Upper lobe of left lung (tissue), 6 donors: ENCODE data around the gene AMIGO1. TPM values are rescaled to one million over a fixed set of nuclear protein-coding genes. Genes with fewer than 3 reads are reported as not detected.
A peak's percentile ranks its signal among the peaks of the same experiment; 100 is the strongest.

Experiments used
- ATAC-seq, 2 donors: fragments of 200-7000 bp; cut with Tn5 transposase; one replicate each; pipeline ENCODE4 v1.9.1; 2022; ENCODE audit warnings: mild to moderate bottlenecking in 2 of 2, moderate library complexity in 2 of 2; ENCODE audit not compliant: low FRiP score in 2 of 2
- DNase-seq, 2 donors: peaks; one replicate each; pipeline ENCODE4 v3.0.0-alpha.2; 2019 to 2020
- H3K27ac ChIP-seq, 4 donors: fragments of 200-600 bp; sonication (generic); one replicate each; pipeline ENCODE4 v1.5.1; 2016 to 2019
- H3K27me3 ChIP-seq, 4 donors: fragments of 200-600 bp; sonication (generic); one replicate each; pipeline ENCODE4 v1.5.1; 2017 to 2019
- H3K36me3 ChIP-seq, 4 donors: fragments of 200-600 bp; sonication (generic); one replicate each; pipeline ENCODE4 v1.5.1; 2016 to 2019
- H3K4me1 ChIP-seq, 4 donors: fragments of 200-600 bp; sonication (generic); one replicate each; pipeline ENCODE4 v1.5.1; 2018 to 2019
- H3K4me3 ChIP-seq, 4 donors: fragments of 200-600 bp; sonication (generic); one replicate each; pipeline ENCODE4 v1.5.1; 2017 to 2019; ENCODE audit warnings: mild to moderate bottlenecking in 2 of 4, moderate library complexity in 1 of 4
- H3K9me3 ChIP-seq, 4 donors: fragments of 200-600 bp; sonication (generic); one replicate each; pipeline ENCODE4 v1.5.1; 2018 to 2019
- CTCF ChIP-seq, 6 experiments: fragments of 450-650 bp in 4 of 6; fragments of 200-600 bp in 2 of 6; sonication (generic) in 2 of 6; IDR thresholded peaks; one replicate each; pipeline ENCODE4 v1.5.1; 2016 to 2019; ENCODE audit warnings: antibody characterized with exemption in 6 of 6
- EP300 ChIP-seq, 4 donors: sonication (generic); formaldehyde crosslinking; IDR thresholded peaks; one replicate each; pipeline ENCODE4 v1.5.1; 2017; ENCODE audit warnings: antibody characterized with exemption in 4 of 4, control low read depth in 2 of 4
- POLR2A ChIP-seq, 4 donors: fragments of 450-650 bp; IDR thresholded peaks; one replicate each; pipeline ENCODE4 v1.5.1; 2016 to 2017; ENCODE audit warnings: antibody characterized with exemption in 4 of 4, mild to moderate bottlenecking in 2 of 4
- POLR2AphosphoS5 ChIP-seq, 2 donors: sonication (generic); formaldehyde crosslinking; IDR thresholded peaks; one replicate each; pipeline ENCODE4 v1.5.1; 2017; ENCODE audit warnings: antibody characterized with exemption in 2 of 2
- WGBS, 2 donors: methylation state at CpG; one replicate each; pipeline ENCODE4 v1.1.5; 2017 to 2018; 5-methylcytosine and 5-hydroxymethylcytosine counted together
- total RNA-seq, 6 donors: library from RNA; depleted of rRNA in 4 of 6; stranded (reverse); fragments of >200 nt in 4 of 6; gene quantifications; one replicate each; pipeline versions ENCODE4 v1.1.0 to v1.2.1, GENCODE V29; 2016 to 2021
- donor health status: DM: no; HTN: no; CAD: no; lungs with moderate emphysema.
- donor health status: DM: no; HTN: yes; CAD: no; lungs with severe emphysema.

Gene AMIGO1
- total RNA-seq, 6 donors from 2014 or later = 1.0 to 11.8 (median 8.3) TPM

DNA sequence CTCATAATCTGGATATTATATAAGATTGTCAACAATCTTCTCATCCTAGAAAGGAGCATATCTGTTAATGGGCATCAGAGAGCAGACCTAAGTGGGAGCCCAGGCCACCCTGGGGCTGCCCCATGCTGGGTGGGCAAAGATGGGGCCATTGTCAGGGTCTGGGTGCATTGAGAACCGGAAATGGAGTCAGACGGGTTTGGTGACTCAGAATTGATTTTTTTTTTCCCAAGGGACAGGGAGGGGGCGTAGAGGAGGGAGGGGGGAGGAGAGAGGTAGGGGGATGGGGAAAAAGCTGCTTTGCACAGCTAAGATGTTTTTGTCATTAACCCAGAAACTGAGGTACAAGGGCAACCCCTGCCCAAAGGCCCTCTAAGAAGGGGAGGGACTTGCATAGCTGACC, 24.5 kb downstream of the AMIGO1 start:
- WGBS, 2 donors = 38 to 50% methylated on average over 1 to 3 of the region's 3 CpGs
- H3K9me3 ChIP-seq = no peaks in the 10 kb centered on the region
- TF ChIP-seq CTCF (IDR thresholded peaks at IDR 0.05) = no peak
- TF ChIP-seq POLR2A (IDR thresholded peaks at IDR 0.05) = no peak
- TF ChIP-seq EP300 (IDR thresholded peaks at IDR 0.05) = no peak
- no peak for TF ChIP-seq POLR2AphosphoS5 (IDR thresholded peaks at IDR 0.05)
- H3K27ac ChIP-seq = no peak overlapping the region
- H3K36me3 ChIP-seq = peaks cover 0 to 18% (median 6%) of the 10 kb centered on the region in 4 donors
- no peaks in the 10 kb centered on the region for H3K27me3 ChIP-seq
- DNase-seq (no peak), ATAC-seq (no peak)
- H3K4me3 ChIP-seq = peak overlapping the region in 1 of 4 donors; percentile 81
- peaks cover 17 to 20% (median 19%) of the 10 kb centered on the region in 4 donors for H3K4me1 ChIP-seq

DNA sequence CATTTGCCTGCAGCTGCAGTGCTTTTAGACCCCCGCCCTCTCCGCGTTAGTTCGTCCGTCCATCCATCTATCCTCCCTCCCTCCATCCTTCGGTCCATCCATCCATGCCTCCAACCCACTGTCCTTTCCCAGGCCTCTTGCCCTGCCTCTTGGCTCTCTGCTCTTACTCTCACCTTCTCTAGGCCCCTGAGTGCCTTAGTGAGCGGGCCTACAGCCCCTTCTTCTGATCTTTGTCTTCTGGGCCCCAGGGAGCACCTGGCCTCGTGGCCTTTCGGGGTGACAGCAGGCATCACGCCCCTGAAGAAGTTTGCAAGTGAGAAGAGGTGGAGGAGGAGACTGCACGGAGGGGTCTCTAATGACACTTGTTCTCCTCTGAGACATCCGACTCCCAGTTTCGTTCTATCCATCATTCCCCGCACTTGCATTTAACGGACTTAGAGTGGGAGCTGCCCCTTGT, 25.0 kb downstream of the AMIGO1 start:
- Histone ChIP-seq H3K9me3 (no peaks in the 10 kb centered on the region), H3K27me3 (no peaks in the 10 kb centered on the region), H3K36me3 (peaks cover 0 to 15% (median 6%) of the 10 kb centered on the region in 4 donors), H3K4me3 (peak overlapping the region; percentile 63 to 81 (median 72)), H3K4me1 (peaks cover 17 to 20% (median 19%) of the 10 kb centered on the region in 4 donors), H3K27ac (peak overlapping the region in 3 of 4 donors; percentile 93 to 97 (median 96))
- DNase-seq = no peak
- ATAC-seq = no peak
- WGBS, 2 donors = 35 to 39% methylated on average over 15 of the region's 15 CpGs
- TF ChIP-seq EP300 (IDR thresholded peaks at IDR 0.05) (no peak), POLR2A (IDR thresholded peaks at IDR 0.05) (no peak), POLR2AphosphoS5 (IDR thresholded peaks at IDR 0.05) (no peak), CTCF (IDR thresholded peaks at IDR 0.05) (no peak)

DNA sequence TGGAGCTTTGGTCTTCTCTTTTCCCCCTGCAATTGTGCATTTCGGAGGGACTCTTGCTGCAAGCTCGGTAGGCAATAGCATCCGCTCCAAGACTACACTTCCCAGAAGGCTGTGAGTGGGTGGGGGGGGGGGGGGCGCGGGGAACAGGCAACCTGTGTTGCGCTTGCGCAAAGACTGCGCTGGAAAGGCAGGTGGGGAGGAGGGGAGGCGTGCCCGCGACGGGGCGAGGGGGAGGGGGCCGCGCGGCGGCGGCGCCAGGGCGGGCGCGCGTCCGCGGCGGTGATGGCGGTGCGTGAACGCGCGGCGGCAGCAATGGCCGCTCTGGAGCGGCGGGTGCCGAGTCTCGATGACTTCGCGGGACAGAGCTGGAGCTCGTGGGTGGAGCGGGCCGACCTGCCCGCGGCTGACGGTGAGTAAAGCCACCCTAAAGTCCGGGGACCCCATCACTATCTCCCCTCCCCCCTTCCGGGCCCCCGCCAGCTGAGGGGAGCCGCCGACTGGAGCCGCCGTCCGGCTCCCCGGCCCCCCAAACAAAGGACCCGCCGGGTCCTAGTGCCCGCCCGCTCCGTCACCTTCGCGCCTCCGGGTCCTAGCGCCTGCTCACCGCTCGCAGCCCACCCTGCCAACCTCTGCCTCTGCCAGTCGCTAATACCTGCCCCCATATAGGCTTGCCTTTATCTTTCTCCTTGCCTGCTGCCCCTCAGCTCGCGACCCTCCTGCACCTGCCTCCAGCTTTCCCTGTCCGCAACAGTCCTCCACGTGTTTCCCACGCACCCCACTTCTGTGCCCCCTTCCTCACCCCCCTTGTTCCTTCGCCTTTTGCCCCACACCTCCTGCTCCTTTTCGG, 25.6 kb downstream of the AMIGO1 start, which contains the start of gene ATXN7L2:
Gene ATXN7L2, plus strand, starts transcription at position 234 of the 847 bp plus-strand sequence. Its CDS starts 49 bp downstream, at position 283.
- H3K36me3 ChIP-seq = peaks cover 0 to 9% (median 3%) of the 10 kb centered on the region in 4 donors
- H3K27me3 ChIP-seq = no peaks in the 10 kb centered on the region
- 1 to 2% methylated on average over 17 to 22 of the region's 73 CpGs for WGBS, 2 donors
- H3K27ac ChIP-seq = peak within 1 kb of the TSS; percentile 93 to 97 (median 96)
- DNase-seq (peak; percentile 91 to 98), ATAC-seq (peak; percentile 88 to 98)
- H3K4me3 ChIP-seq = peak within 1 kb of the TSS; percentile 63 to 81 (median 72)
- H3K4me1 ChIP-seq = peaks cover 17 to 20% (median 19%) of the 10 kb centered on the region in 4 donors
- TF ChIP-seq EP300 (IDR thresholded peaks at IDR 0.05) (no peak), POLR2A (IDR thresholded peaks at IDR 0.05) (peak in 3 of 4 donors; percentile 24 to 77 (median 64)), CTCF (IDR thresholded peaks at IDR 0.05) (peak in 2 of 6 experiments; percentile 13 to 17), POLR2AphosphoS5 (IDR thresholded peaks at IDR 0.05) (peak; percentile 42 to 48)
- no peaks in the 10 kb centered on the region for H3K9me3 ChIP-seq

DNA sequence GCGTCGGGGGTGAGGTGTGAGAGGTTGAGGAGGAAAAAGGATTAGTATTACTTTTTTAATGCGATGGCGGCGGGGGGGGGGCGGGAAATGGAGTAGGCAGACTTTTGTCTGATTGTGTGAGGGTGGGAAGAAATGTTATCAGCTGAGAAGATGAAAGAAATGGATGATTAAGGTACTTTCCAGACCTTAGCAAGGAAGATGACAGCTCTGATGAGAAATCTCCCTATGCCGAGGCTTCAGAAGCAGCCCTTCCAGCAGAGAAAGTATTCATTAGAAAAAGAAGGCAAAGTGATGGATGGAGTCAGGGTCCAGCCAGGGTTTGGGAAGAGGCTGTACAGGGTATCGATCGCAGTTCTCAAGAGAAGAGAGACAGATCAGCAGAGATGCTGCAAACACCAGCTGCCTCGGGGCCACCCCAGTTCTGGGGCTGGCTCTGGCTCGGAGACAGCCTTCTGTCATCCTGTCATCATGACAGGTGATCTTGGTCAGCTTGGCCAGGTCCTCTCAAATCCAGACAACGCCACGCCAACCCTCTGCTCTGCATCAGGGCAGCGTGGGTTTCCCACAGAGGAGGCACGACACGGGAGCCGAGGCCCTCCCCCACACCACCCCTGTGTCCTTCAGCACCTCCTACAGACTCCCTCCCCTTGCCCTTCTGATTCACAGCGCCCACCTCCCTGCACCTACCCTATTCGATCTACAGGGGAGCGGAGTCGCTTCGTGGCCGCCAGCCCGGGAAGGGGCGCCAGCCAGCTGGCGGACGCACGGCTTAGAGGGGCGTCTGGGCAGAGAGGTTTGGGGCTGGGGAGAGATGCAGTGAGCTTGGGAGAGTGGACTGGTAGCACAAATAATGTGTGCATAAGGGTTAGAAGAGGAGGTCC, 26.5 kb downstream of the AMIGO1 start:
- WGBS, 2 donors = 12 to 21% methylated on average over 12 to 29 of the region's 29 CpGs
- H3K27me3 ChIP-seq = no peaks in the 10 kb centered on the region
- DNase-seq = peak in 1 of 2 donors; percentile 88
- H3K36me3 ChIP-seq = peaks cover 0 to 4% (median 2%) of the 10 kb centered on the region in 4 donors
- H3K9me3 ChIP-seq = no peaks in the 10 kb centered on the region
- ATAC-seq = peak; percentile 25 to 53
- H3K4me1 ChIP-seq = peaks cover 17 to 20% (median 19%) of the 10 kb centered on the region in 4 donors
- peak overlapping the region; percentile 54 to 81 (median 66) for H3K4me3 ChIP-seq
- H3K27ac ChIP-seq = peak overlapping the region in 2 of 4 donors; percentile 22 to 97
- TF ChIP-seq POLR2AphosphoS5 (IDR thresholded peaks at IDR 0.05) (no peak), POLR2A (IDR thresholded peaks at IDR 0.05) (no peak), EP300 (IDR thresholded peaks at IDR 0.05) (no peak), CTCF (IDR thresholded peaks at IDR 0.05) (no peak)
